BLaER1 (cell line): ENCODE measurements around the gene RIN3.

Experiments
- H3K27ac ChIP-seq: shearing (Covaris generic); formaldehyde crosslinking; 2 replicates; pipeline ENCODE4 v1.8.1; 2022
- H3K27me3 ChIP-seq: shearing (Covaris generic); formaldehyde crosslinking; 2 replicates; pipeline ENCODE4 v1.8.1; 2022
- H3K36me3 ChIP-seq: shearing (Covaris generic); formaldehyde crosslinking; 2 replicates; pipeline ENCODE4 v1.8.1; 2022
- H3K4me1 ChIP-seq: shearing (Covaris generic); formaldehyde crosslinking; 2 replicates; pipeline ENCODE4 v1.8.1; 2022
- H3K4me2 ChIP-seq: shearing (Covaris generic); formaldehyde crosslinking; 2 replicates; pipeline ENCODE4 v1.8.1; 2022
- H3K4me3 ChIP-seq: shearing (Covaris generic); formaldehyde crosslinking; 2 replicates; pipeline ENCODE4 v1.8.1; 2022
- H3K9ac ChIP-seq: shearing (Covaris generic); formaldehyde crosslinking; 2 replicates; pipeline ENCODE4 v1.8.1; 2022
- H3K9me3 ChIP-seq: shearing (Covaris generic); formaldehyde crosslinking; 2 replicates; pipeline ENCODE4 v1.8.1; 2022
- H4K20me1 ChIP-seq: shearing (Covaris generic); formaldehyde crosslinking; 2 replicates; pipeline ENCODE4 v1.8.1; 2022
- Cebpa-rat ChIP-seq: shearing (Covaris generic); IDR thresholded peaks from 2 replicates; pipeline ENCODE4 v1.8.1; 2022

Gene RIN3

GRCh38 chr14:92696366-92696765, 182.8 kb downstream of the RIN3 start:
- Histone ChIP-seq H3K27me3 (no peaks in the 10 kb centered on the region), H3K27ac (no peak overlapping the region), H3K36me3 (no peaks in the 10 kb centered on the region), H3K9me3 (no peaks in the 10 kb centered on the region), H4K20me1 (no peaks in the 10 kb centered on the region), H3K4me3 (no peak overlapping the region), H3K9ac (no peak overlapping the region), H3K4me2 (peak overlapping the region; percentile 47), H3K4me1 (peaks cover 56% of the 10 kb centered on the region)
- TF ChIP-seq Cebpa-rat = no peak

- no peak for TF ChIP-seq Cebpa-rat
- Histone ChIP-seq H3K9me3 (no peaks in the 10 kb centered on the region), H3K4me3 (no peak overlapping the region), H3K4me1 (peaks cover 61% of the 10 kb centered on the region), H3K27me3 (no peaks in the 10 kb centered on the region), H3K27ac (no peak overlapping the region), H3K4me2 (peak overlapping the region; percentile 51), H3K36me3 (no peaks in the 10 kb centered on the region), H3K9ac (no peak overlapping the region), H4K20me1 (no peaks in the 10 kb centered on the region)
Observed at GRCh38 chr14:92698393-92698792, 184.8 kb downstream of the RIN3 start.

GRCh38 chr14:92701826-92702225, 188.2 kb downstream of the RIN3 start:
- H3K4me3 ChIP-seq = no peak overlapping the region
- H3K36me3 ChIP-seq = peaks cover 6% of the 10 kb centered on the region; the same call in 1 of the 2 replicates
- H3K9ac ChIP-seq = no peak overlapping the region
- H3K4me2 ChIP-seq = peak overlapping the region; percentile 77
- H3K27ac ChIP-seq = 0 out of 2 replicates have a peak overlapping the region, but pooled peaks have one; percentile 31
- H4K20me1 ChIP-seq = no peaks in the 10 kb centered on the region
- H3K27me3 ChIP-seq = no peaks in the 10 kb centered on the region
- no peak for TF ChIP-seq Cebpa-rat
- peaks cover 67% of the 10 kb centered on the region for H3K4me1 ChIP-seq
- no peaks in the 10 kb centered on the region for H3K9me3 ChIP-seq

GRCh38 chr14:92702441-92702918, 188.9 kb downstream of the RIN3 start:
- Histone ChIP-seq H3K4me2 (peak overlapping the region; percentile 77), H3K9ac (no peak overlapping the region), H3K4me1 (peaks cover 61% of the 10 kb centered on the region), H3K27me3 (no peaks in the 10 kb centered on the region), H3K36me3 (peaks cover 12% of the 10 kb centered on the region; the same call in 1 of the 2 replicates), H3K27ac (peak overlapping the region; percentile 31; the same call in 1 of the 2 replicates), H3K9me3 (no peaks in the 10 kb centered on the region), H4K20me1 (no peaks in the 10 kb centered on the region), H3K4me3 (no peak overlapping the region)
- TF ChIP-seq Cebpa-rat = no peak

GRCh38 chr14:92703516-92703915, 189.9 kb downstream of the RIN3 start:
- peaks cover 12% of the 10 kb centered on the region; the same call in 1 of the 2 replicates for H3K36me3 ChIP-seq
- peak overlapping the region; percentile 77 for H3K4me2 ChIP-seq
- H3K4me3 ChIP-seq = no peak overlapping the region
- no peak for TF ChIP-seq Cebpa-rat
- H3K27ac ChIP-seq = no peak overlapping the region
- H3K27me3 ChIP-seq = no peaks in the 10 kb centered on the region
- H3K9ac ChIP-seq = no peak overlapping the region; the same call in 1 of the 2 replicates
- peaks cover 55% of the 10 kb centered on the region for H3K4me1 ChIP-seq
- no peaks in the 10 kb centered on the region for H4K20me1 ChIP-seq
- H3K9me3 ChIP-seq = no peaks in the 10 kb centered on the region

- no peaks in the 10 kb centered on the region for H3K27me3 ChIP-seq
- no peaks in the 10 kb centered on the region for H3K9me3 ChIP-seq
- H3K9ac ChIP-seq = no peak overlapping the region; the same call in 1 of the 2 replicates
- peaks cover 15% of the 10 kb centered on the region; the same call in 1 of the 2 replicates for H3K36me3 ChIP-seq
- TF ChIP-seq Cebpa-rat = no peak
- no peak overlapping the region for H3K4me3 ChIP-seq
- peaks cover 48% of the 10 kb centered on the region for H3K4me1 ChIP-seq
- peak overlapping the region; percentile 77 for H3K4me2 ChIP-seq
- H4K20me1 ChIP-seq = no peaks in the 10 kb centered on the region
- 0 out of 2 replicates have a peak overlapping the region, but pooled peaks have one; percentile 36 for H3K27ac ChIP-seq
Observed at GRCh38 chr14:92704036-92704804, 190.6 kb downstream of the RIN3 start.

GRCh38 chr14:92704821-92705220, 191.2 kb downstream of the RIN3 start:
- Histone ChIP-seq H3K9me3 (no peaks in the 10 kb centered on the region), H3K4me3 (no peak overlapping the region), H3K27ac (no peak overlapping the region), H3K9ac (no peak overlapping the region), H3K27me3 (no peaks in the 10 kb centered on the region), H3K4me2 (peak overlapping the region; percentile 77), H3K4me1 (peaks cover 45% of the 10 kb centered on the region), H3K36me3 (peaks cover 21% of the 10 kb centered on the region; the same call in 1 of the 2 replicates), H4K20me1 (no peaks in the 10 kb centered on the region)
- TF ChIP-seq Cebpa-rat = no peak

- TF ChIP-seq Cebpa-rat = no peak
- H3K4me2 ChIP-seq = no peak overlapping the region
- peaks cover 39% of the 10 kb centered on the region for H3K4me1 ChIP-seq
- no peaks in the 10 kb centered on the region for H3K27me3 ChIP-seq
- H3K4me3 ChIP-seq = no peak overlapping the region
- peaks cover 37% of the 10 kb centered on the region for H3K36me3 ChIP-seq
- H3K9ac ChIP-seq = no peak overlapping the region
- H3K9me3 ChIP-seq = no peaks in the 10 kb centered on the region
- no peaks in the 10 kb centered on the region for H4K20me1 ChIP-seq
- H3K27ac ChIP-seq = no peak overlapping the region
Observed at GRCh38 chr14:92706386-92706785, 192.8 kb downstream of the RIN3 start.

GRCh38 chr14:92709340-92710000, 195.9 kb downstream of the RIN3 start:
- no peak for TF ChIP-seq Cebpa-rat
- H4K20me1 ChIP-seq = no peaks in the 10 kb centered on the region

GRCh38 chr14:92710001-92710341, 196.4 kb downstream of the RIN3 start:
- TF ChIP-seq Cebpa-rat = no peak
- no peaks in the 10 kb centered on the region for H4K20me1 ChIP-seq
- no peaks in the 10 kb centered on the region for H3K9me3 ChIP-seq
- no peaks in the 10 kb centered on the region for H3K27me3 ChIP-seq
- no peak overlapping the region for H3K27ac ChIP-seq
- H3K4me1 ChIP-seq = peaks cover 5% of the 10 kb centered on the region
- peaks cover 57% of the 10 kb centered on the region for H3K36me3 ChIP-seq
- no peak overlapping the region for H3K9ac ChIP-seq
- no peak overlapping the region for H3K4me2 ChIP-seq
- no peak overlapping the region for H3K4me3 ChIP-seq

More at GRCh38 chr14:92709340-92710000, 195.9 kb downstream of the RIN3 start:
- Histone ChIP-seq H3K36me3 (peaks cover 57% of the 10 kb centered on the region), H3K4me1 (peaks cover 8% of the 10 kb centered on the region), H3K9ac (no peak overlapping the region), H3K9me3 (no peaks in the 10 kb centered on the region), H3K27me3 (no peaks in the 10 kb centered on the region), H3K4me2 (no peak overlapping the region), H3K27ac (no peak overlapping the region), H3K4me3 (no peak overlapping the region)
